ENCODE data around the gene ERBIN. TPM values are rescaled to one million over a fixed set of nuclear protein-coding genes. Genes with fewer than 3 reads are reported as not detected.

The ERBIN gene
- total and polyA plus RNA-seq, 2 of the 8 experiments (the other 6 are each of a cell fraction or from before 2014, with no cell fraction given) = 7.7 to 33.2 TPM

- Histone ChIP-seq H3K14ac (ENCODE audit: insufficient read length) (no peak overlapping the region), H2BK120ac (replicated peaks; ENCODE audit: low read depth, low read length) (no peak overlapping the region), H3K4me3 (ENCODE audit: extremely low read depth in 1 of 4, insufficient read depth in 2 of 4, low read depth in 3 of 4, low read length in 4 of 4) (no peak overlapping the region), H3K4me2 (ENCODE audit: insufficient read depth in 1 of 2, low read depth in 2 of 2, low read length in 2 of 2) (no peak overlapping the region), H3K23ac (ENCODE audit: insufficient read length) (no peak overlapping the region), H2BK12ac (ENCODE audit: low read depth, low read length) (no peak overlapping the region), H2BK5ac (ENCODE audit: low read depth, low read length) (no peak overlapping the region), H3K79me1 (ENCODE audit: low read depth, low read length) (no peaks in the 10 kb centered on the region), H4K20me1 (replicated peaks in 1 of 2; ENCODE audit: control insufficient read depth in 1 of 2, insufficient read depth in 2 of 2, low read length in 2 of 2) (no peaks in the 10 kb centered on the region), H3K79me2 (ENCODE audit: control insufficient read depth in 1 of 2, insufficient read depth in 2 of 2, low read length in 2 of 2) (no peaks in the 10 kb centered on the region), H3K23me2 (ENCODE audit: low read depth, low read length) (no peaks in the 10 kb centered on the region), H3K27ac (ENCODE audit: low read depth, low read length) (no peak overlapping the region), H2AFZ (ENCODE audit: low read length) (no peak overlapping the region), H2AK5ac (ENCODE audit: low read depth, low read length) (no peak overlapping the region), H3K56ac (replicated peaks; ENCODE audit: insufficient read length, low read depth, low read length) (no peak overlapping the region), H3K9ac (replicated peaks in 1 of 4; ENCODE audit: extremely low read depth in 1 of 4, low read depth in 3 of 4, low read length in 3 of 4) (no peak overlapping the region), H3K18ac (ENCODE audit: extremely low read depth, low read length) (no peak overlapping the region), H2BK20ac (ENCODE audit: low read length) (no peak overlapping the region), H4K5ac (ENCODE audit: insufficient read length, low read depth, low read length) (no peak overlapping the region), H4K8ac (ENCODE audit: extremely low read depth, insufficient read depth, low read length) (no peak overlapping the region), H3K36me3 (ENCODE audit: control insufficient read depth in 2 of 4, insufficient read depth in 4 of 4, low read length in 3 of 4) (no peaks in the 10 kb centered on the region), H3K4me1 (replicated peaks in 1 of 4; ENCODE audit: control insufficient read depth in 3 of 4, insufficient read depth in 4 of 4, low read length in 3 of 4) (no peaks in the 10 kb centered on the region), H2BK15ac (ENCODE audit: low read length) (no peak overlapping the region), H3K9me3 (ENCODE audit: insufficient read depth in 2 of 2, low read depth in 1 of 2, low read length in 1 of 2) (no peaks in the 10 kb centered on the region), H4K91ac (replicated peaks; ENCODE audit: insufficient read length, low read length) (no peak overlapping the region), H3K4ac (replicated peaks; ENCODE audit: insufficient read length, low read depth, low read length) (no peak overlapping the region), H3K27me3 (replicated peaks in 1 of 4; ENCODE audit: control insufficient read depth in 3 of 4, extremely low read depth in 1 of 4, insufficient read depth in 3 of 4, low read length in 3 of 4) (no peaks in the 10 kb centered on the region)
- no peak for TF ChIP-seq TAF1 (IDR thresholded peaks at IDR 0.05; ENCODE audit: low read depth, low read length)
- TF ChIP-seq USF2 (IDR thresholded peaks at IDR 0.05; ENCODE audit: low read length) = no peak
- ChIA-PET POLR2A (ENCODE audit: partially characterized antibody) (no interaction called here), CTCF (ENCODE audit: partially characterized antibody) (no interaction called here)
- DNase-seq (ENCODE audit: low read depth in 1 of 2, low spot score in 2 of 2) = no peak
- no peak for FAIRE-seq
- 89% methylated on average over 2 of the region's 2 CpGs; no CpG with 5 or more reads in 1 of the 2 experiments for WGBS, 2 experiments (ENCODE audit: extremely low coverage in 1 of 2, insufficient coverage in 1 of 2, insufficient read length in 1 of 2, insufficient replicate concordance in 2 of 2, low coverage in 1 of 2, low lambda C conversion rate in 2 of 2, missing lambda C conversion rate in 1 of 2)
These were observed 196.1 kb downstream of the ERBIN start for GRCh38 chr5:66122379-66123034.
